HG03354 (cell line): ENCODE measurements around the gene PNPLA7.
"Not testable (repeated sequence)": the region's sequence is repeated elsewhere in the genome, so short reads cannot be mapped to it uniquely, and the experiment has no call there.

Experiments used
- ATAC-seq: cut with Tn5 transposase; IDR thresholded peaks from one replicate; pipeline ENCODE4 v1.9.1; 2021; ENCODE audit warnings: mild to moderate bottlenecking; ENCODE audit not compliant: unreplicated experiment, poor library complexity, severe bottlenecking

The PNPLA7 gene

DNA sequence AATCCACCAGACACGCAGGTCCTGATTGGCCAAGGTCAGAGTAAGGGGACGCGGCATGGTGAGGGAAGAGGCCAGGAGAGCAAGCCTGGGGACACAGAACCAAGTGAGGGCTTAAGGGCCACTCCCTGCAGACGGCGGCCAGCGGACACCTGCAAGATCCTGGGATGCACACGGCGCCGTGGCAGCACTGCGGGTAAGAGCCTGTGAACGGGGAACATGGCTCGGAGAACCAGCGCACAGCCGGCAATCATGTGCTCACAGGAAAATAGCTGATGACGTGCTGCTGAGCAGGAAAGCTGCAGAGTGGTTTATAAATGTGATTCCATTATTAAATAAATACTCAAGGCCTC, 64.1 kb downstream of the PNPLA7 start:
- no peak for ATAC-seq

DNA sequence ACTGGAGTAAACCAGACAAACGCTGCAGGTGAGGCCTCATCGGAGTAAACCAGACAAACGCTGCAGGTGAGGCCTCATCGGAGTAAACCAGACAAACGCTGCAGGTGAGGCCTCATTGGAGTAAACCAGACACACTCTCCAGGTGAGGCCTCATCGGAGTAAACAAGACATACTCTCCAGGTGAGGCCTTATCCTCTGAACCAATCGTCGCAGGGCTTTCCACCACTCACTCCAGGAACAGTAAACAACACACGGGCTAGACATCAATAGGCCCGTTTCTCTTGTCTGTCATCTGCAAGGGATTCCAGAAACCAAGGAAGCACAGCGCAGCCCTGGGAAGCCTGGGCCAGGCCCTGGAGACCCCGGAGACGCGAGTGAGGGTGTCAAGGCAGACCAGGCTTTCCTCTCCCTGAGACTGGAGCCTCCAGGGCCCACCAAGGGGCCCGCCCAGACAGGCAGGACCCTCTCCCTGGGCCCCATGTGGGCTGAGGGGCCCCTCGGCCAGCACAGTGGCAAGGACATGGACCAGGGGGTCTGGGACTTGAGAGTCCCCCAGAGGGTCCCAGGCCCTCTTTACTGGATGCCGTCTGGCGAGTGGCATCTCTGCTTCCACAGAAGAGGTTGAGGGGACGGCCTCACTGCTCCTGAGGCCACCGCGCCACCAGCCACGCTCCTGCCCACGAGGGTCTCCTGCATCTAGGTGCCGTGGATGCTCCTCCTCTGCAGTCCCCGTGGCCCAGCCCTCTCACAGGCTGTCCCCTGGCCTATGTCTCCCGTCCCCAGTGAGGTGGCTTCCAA, 64.7 kb downstream of the PNPLA7 start:
- no peak for ATAC-seq

DNA sequence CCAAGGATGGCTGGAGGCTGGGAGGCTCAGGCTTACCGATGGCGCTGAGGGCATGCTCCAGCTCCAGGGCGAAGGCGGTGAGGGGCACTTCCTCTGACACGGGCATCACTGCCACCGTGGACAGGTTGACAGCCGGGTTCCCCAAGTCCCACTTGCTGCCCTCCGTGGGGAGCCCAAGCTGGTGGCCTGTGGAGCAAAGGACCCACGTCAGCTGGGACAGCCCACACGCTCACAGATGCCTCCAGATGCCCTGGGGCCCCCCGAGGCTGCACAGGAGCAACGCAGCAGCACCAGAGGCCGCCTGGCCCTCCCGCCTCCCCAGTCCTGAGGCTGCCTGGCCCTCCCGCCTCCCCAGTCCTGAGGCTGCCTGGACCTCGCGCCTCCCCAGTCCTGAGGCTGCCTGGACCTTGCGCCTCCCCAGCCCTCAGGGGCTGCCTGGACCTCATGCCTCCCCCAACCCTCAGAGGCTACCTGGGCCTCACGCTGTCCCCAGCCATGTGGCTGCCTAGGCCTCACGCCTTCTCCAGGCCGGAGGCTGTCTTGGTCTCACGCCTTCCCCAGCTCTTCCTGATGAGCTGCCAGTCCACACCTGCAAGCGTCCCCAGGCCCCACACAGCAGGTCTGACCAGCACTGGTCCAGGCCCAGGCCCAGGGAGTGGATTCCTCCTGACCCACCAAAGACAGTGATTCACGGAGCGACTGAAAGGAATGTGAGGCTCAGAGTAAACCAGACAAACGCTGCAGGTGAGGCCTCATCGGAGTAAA, 65.5 kb downstream of the PNPLA7 start:
- no peak for ATAC-seq

DNA sequence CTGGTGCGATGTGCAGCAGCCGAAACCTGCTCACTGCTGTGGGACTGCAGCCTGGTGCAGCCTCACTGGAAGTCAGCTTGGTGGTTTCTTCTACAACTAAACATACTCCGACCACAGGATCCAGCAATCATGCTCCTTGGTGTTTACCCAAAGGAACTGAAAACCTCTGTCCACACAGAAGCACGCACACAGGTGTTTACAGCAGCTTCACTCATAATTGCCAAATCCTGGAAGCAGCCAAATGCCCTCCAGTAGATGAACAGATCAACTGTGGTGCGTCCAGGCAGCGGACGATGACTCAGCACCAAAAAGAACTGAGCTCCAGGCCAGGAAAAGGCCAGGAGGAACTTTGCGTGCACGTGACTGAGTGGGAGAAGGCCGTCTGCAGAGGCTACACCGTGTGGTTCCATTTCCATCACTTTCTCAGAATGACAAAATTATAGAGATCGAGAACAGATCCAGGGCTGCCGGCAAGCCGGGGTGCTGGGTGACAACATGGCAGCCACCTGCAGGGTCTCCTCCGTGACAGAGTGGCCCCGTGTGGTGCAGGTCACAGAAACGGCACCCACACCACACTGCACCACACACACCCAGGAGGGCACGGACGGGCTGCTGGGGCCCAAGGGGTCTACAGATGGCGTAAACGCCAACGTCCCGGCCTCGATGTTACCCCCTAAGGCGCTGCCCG, 68.0 kb downstream of the PNPLA7 start:
- ATAC-seq, result no peak

DNA sequence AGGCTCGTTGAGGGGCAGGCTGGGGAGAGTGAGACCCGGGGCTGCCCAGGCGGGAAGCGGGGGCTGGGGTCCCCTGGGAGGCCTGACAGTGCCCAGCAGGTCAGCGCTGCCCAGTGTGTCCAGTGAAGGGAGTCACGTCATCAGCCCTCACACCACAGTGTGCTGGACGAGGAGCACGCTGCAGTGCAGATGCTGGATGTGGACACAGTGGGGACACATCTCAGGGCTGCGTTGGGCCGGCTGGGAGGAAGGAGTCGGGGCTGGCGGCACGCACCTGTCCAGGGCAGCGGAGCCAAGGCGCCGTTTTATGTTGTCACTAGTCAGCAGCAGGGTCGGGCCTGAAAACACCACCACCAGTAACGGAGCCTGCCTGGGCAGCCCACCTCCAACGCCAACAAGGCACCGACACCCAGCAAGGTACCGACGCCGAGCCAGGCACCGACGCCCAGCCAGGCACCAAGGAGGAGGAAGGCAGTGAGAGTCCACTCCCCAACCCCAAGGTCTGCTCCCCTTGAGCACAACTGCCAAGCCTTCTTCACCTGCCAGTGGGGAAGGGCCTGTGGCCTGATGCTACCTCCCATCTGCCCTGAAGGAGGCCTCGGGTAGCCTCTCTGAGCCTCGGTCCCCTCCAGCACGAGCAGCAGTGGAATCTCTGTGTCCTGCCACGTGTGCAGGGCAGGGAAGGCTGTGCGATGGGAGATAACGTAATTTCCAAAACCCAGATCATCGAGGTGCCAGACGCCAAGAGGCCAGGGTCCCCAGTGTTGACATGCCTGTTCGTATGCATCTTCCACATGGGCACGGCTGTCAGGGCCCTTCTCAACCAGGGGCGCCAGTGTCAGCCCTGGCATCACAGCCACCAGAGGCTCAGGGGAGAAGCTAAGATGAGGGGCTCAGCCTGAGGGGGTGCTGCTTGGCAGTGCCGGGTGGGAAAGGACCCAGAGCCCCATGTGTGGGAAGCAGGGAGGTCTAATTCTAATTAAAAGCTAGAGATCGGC, 69.2 kb downstream of the PNPLA7 start:
- no peak for ATAC-seq

DNA sequence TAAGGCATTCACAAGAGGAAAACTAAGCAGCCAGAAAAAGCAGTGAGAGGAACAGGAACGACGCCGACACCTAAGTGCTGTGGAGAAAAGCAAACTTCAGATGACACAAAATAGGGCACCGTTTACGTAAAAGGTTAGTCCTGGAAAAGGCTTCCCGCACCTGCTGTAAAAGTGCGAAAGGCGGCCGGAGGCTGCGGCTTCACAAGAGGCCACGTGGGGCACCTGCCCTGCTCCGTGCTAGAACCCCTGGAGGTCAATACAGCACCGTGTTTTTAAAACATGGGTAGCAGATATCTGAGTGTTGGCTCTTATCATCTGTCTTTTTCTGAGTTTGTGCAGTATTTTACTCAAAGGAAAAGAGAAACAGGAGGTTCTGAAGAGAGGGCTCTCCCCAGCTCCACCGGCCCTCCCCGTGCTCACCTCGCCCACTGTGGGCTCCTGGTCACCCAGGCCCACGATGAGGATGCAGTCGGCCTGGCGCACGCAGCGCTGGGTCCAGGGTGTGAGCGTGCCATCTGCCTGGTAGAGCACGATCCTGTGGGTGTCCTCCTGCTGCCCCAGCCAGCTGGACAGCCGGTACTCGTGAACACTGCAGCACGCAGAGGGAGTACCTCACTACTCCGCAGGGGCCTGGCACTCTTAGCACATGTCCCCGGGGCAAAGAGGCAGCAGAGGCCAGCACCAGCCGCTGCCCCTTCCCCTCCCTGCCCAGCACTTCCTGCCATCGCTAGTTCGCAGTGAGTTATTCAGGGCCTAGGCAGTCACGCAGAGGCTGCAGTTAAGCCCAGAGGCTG, 70.1 kb downstream of the PNPLA7 start:
- ATAC-seq, result no peak

DNA sequence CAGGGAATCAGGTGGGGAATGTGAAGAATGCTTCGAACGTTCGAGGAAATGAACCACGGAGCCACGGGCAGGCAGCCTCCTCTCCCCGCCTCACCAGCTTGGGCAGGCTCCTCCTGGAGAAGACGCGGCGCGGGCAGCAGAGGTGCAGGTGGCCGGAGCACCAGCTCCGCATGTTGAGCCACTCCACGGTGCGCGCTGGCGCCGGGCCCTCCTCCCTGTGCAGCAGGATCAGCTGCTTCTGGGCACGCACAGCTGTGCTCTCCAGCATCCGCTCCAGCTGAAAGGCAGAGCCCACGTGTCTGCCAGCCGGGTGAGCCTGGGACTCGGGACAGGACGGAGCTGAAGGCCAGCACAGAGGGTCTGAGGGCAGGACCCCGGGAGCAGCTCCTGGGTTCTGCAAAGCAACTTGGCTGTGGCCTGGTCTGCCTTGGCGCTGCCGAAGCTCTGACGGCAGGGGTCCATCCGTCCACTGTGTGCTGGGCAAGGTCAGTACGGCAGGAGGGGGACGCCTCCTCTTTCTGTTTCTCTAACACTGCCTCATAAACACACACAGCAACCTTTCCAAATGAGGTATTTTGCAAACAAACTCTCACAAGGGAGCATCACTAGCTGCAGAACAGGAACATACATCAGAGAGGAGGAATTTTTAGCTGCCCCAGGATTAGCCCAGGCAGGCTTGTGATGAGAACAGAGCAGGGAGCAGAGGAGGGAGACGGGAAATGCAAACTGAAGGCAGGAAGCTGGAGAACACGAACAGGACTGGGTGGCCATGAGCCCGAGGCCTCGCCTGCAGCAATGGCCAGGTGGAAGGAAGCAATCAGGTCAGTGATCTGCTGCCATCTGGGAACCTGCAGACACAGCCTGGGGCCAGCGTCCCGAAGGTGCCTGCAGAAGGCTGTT, 71.0 kb downstream of the PNPLA7 start:
- ATAC-seq, result no peak

DNA sequence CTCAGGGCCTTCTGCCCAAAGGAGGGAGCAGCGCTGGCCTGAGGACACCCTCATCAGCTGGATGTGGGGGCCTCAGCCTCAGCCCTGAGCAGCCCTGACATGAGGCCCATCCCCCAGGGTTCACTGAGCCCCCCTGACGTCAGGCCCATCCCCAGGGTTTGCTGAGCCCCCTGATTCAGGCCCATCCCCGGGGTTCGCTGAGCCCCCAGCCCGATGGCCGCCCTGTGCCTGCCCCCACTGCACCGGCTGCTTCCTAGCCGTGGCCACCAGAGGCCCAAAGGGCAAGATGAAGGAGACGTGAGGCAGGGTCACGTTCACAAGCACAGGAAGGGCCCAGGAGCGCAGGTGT, 71.6 kb downstream of the PNPLA7 start:
- no peak for ATAC-seq

DNA sequence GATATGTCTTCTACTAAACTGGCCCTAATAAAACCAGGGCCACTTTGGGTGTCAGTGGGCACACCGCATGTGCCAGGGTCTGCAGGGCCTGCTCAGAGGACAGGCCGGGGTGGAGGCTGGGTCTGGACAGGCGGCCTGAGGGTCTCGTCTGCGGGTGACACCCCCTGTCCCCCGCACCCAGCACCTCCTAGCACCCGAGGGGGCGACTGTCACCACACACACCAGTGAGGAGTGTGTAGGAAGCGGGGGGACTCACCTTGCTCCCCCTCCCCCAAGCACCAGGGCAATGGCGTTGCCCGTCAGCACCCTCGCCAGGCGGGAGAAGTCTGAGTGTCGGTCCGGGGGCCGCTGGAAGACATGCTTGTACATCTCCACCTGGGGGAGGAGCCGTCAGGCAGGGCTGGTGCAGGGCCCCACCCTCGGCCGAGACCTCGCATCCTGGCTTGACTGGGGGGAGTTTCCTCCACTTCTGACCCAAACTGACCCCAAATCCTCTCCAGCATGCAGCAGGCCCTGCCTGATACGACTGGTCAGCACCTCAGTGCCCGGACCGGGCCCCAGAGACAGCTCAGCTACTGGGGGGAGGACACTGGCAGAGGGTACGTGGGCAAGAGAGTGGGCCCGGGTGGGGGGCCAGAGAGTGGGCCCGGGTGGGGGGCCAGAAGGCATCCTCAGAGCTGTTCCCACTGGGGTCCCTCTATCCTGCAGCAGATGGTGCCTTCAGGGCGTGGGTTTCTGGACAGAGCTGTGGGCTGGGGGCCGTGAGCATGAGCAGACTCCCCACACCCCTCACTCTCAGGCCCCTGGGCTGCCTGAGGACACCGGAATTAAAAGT, 72.2 kb downstream of the PNPLA7 start:
- ATAC-seq, result no peak

DNA sequence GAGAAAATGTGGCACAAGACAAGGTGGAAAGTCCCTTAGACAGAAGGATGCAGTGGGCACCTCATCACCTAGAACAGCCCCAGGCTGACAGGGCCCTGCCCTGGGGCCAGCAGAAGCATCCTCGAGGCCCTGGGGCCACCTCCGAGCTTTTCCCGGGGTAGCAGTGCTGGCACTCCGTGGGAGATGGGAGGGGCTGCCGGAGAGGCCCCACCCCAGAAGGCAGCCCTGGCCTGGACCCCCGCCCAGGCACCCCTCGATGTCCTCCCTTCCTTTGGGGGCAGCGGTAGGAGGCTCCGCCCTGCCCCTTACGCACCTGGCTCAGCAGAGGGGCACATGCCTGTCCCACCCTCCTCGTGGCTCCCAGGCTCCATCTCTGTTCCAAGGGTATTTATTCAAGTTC, 73.3 kb downstream of the PNPLA7 start:
- no peak for ATAC-seq

DNA sequence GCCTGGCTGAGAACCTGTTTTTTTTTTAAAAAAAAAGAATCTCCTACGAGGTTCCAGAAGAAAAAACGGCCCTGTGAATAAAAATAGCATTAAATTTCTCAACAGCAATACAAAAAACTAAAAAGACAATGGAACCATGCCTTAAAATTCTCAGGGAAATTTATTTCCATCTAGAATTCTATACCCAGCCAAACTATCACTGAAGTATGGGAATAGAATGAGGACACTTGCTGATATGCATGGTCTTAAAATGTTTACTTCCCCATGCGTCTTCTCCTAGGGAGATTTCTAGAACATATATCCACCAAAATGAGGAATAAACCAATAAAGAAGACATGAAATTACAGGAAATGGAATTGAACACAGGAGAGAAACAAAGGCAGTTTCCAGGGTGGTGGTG, 74.5 kb downstream of the PNPLA7 start:
- no peak for ATAC-seq

DNA sequence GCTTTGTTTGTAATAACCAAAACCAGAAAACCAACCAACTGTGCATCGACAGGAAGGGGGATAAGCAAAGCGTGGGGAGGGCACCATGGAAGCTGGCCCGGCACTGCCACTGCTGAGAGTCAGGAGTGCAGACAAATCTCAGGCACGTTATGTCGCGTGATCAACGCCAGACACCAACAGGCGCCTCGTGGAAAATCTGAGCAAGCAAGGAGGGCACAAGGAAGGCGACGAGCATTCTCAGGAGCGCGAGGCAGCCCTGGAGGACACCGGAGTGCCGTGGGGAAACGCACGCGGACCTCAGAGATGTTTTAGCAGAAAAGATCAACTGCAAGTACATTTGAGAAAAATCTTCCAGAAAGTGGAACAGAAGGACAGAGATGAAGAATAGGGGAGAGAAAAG, 75.9 kb downstream of the PNPLA7 start:
- ATAC-seq, result no peak

DNA sequence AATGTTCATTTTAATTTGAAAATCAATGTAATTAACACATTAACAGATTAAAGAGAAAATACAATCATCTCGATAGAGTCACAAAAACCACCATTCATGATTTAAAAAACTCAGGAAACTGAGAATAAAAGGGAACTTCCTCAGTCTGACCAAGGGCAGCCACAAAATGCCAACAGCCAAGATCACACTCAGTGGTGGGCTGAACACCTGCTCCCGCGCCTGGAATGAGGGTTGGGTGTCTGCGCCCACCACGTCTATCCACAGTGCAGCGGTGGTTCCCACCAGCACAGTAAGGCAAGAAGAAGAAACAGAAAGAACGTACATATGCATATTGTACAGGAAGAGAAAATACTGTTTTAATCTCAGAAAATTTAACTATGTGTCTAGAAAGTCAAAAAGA, 79.4 kb downstream of the PNPLA7 start:
- ATAC-seq, result no peak

DNA sequence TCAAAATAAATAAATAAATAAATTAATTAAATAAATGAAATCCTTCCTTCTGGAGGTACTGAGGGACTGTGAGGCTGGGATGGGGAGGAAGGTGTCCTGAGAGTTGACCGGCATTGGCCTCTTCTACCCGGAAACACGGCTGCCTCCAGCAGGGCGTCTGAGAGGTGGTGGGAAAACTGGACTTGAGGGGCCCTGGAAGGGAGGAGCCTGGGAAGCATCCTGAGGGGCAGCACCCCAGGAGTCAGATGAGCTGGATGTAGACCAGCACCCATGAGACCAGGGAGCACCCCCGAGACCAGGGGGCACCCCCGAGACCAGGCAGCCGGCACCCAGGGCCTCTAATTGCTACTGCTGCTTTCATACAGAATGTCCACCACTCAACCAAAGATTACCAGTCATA, 82.3 kb downstream of the PNPLA7 start:
- ATAC-seq, result no peak

DNA sequence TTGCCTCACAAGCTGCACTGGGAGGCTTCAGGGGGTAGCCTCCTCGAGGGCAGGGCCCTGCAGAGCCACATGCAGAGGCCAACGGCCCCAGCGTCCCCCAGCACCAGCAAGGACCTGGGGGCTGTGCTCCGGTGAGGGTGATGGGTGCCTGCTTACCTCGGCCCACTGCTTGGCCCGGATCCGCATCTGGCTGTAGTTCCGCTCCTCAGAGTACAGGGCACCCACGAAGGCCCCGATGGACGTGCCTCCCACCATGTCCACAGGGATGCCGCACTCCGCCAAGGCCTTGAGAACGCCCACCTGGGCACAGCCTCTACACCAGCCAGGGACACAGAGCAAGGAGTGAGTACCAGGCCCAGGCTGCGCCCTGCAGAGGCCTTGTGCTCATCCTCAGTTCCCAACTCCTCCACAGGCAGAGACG, 83.0 kb downstream of the PNPLA7 start:
- ATAC-seq, result no peak

DNA sequence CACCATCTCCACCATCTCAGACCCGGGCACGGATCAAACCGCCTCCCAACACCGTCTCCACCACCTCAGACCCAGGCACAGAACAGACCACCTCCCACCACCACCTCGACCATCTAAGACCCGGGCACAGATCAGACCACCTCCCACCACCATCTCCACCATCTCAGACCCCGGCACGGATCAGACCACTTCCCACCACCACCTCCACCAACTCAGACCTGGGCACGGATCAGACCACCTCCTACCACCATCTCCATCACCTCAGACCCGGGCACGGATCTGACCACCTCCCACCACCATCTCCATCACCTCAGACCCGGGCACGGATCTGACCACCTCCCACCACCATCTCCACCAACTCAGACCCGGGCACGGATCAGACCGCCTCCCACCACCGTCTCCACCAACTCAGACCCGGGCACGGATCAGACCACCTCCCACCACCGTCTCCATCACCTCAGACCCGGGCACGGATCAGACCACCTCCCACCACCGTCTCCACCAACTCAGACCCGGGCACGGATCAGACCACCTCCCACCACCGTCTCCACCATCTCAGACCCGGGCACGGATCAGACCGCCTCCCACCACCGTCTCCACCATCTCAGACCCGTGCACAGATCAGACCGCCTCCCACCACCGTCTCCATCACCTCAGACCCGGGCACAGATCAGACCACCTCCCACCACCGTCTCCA, 83.7 kb downstream of the PNPLA7 start:
- ATAC-seq, result not testable (repeated sequence)
